ENCODE measurements around the gene ACER1.

The ACER1 gene

GRCh38 chr19:6273701-6274601 lies 59.5 kb downstream of the ACER1 start:
- H3K36me3 ChIP-seq (ENCODE audit: insufficient read depth, low read length), result 0 out of 2 replicates have a peak, but pooled peaks cover 3% of the 10 kb centered on the region
- no peak overlapping the region for H2AFZ ChIP-seq (ENCODE audit: low read length, unreplicated experiment)
- H3K79me2 ChIP-seq (ENCODE audit: control insufficient read depth, insufficient read depth, low read length, unreplicated experiment), result peaks cover 88% of the 10 kb centered on the region
- H3K27ac ChIP-seq (ENCODE audit: low read depth, low read length), result peak overlapping the region; percentile 97
- H3K27me3 ChIP-seq (ENCODE audit: insufficient read depth, low read length), result no peaks in the 10 kb centered on the region
- H3K4me3 ChIP-seq (ENCODE audit: low read depth, low read length), result peak overlapping the region; percentile 70
- peaks cover 78% of the 10 kb centered on the region for H3K4me1 ChIP-seq (ENCODE audit: control insufficient read depth, insufficient read depth, low read length, unreplicated experiment)

GRCh38 chr19:6272913-6273600 lies 60.4 kb downstream of the ACER1 start:
- Histone ChIP-seq H3K27me3 (ENCODE audit: insufficient read depth, low read length) (no peaks in the 10 kb centered on the region), H3K36me3 (ENCODE audit: insufficient read depth, low read length) (0 out of 2 replicates have a peak, but pooled peaks cover 3% of the 10 kb centered on the region), H3K4me3 (ENCODE audit: low read depth, low read length) (peak overlapping the region; percentile 70), H3K79me2 (ENCODE audit: control insufficient read depth, insufficient read depth, low read length, unreplicated experiment) (peaks cover 88% of the 10 kb centered on the region), H3K27ac (ENCODE audit: low read depth, low read length) (peak overlapping the region; percentile 97), H2AFZ (ENCODE audit: low read length, unreplicated experiment) (no peak overlapping the region), H3K4me1 (ENCODE audit: control insufficient read depth, insufficient read depth, low read length, unreplicated experiment) (peaks cover 76% of the 10 kb centered on the region)

GRCh38 chr19:6272411-6272791 lies 61.0 kb downstream of the ACER1 start:
- H3K4me1 ChIP-seq (ENCODE audit: control insufficient read depth, insufficient read depth, low read length, unreplicated experiment), result peaks cover 70% of the 10 kb centered on the region
- peak overlapping the region; percentile 97 for H3K27ac ChIP-seq (ENCODE audit: low read depth, low read length)
- peaks cover 88% of the 10 kb centered on the region for H3K79me2 ChIP-seq (ENCODE audit: control insufficient read depth, insufficient read depth, low read length, unreplicated experiment)
- H3K36me3 ChIP-seq (ENCODE audit: insufficient read depth, low read length), result 0 out of 2 replicates have a peak, but pooled peaks cover 3% of the 10 kb centered on the region
- peak overlapping the region; percentile 70 for H3K4me3 ChIP-seq (ENCODE audit: low read depth, low read length)
- H2AFZ ChIP-seq (ENCODE audit: low read length, unreplicated experiment), result peak overlapping the region; percentile 56
- no peaks in the 10 kb centered on the region for H3K27me3 ChIP-seq (ENCODE audit: insufficient read depth, low read length)

- peak overlapping the region; percentile 70 for H3K4me3 ChIP-seq (ENCODE audit: low read depth, low read length)
These were observed 61.5 kb downstream of the ACER1 start for GRCh38 chr19:6271721-6272410.

GRCh38 chr19:6271251-6271650 lies 62.2 kb downstream of the ACER1 start:
- Histone ChIP-seq H3K4me1 (ENCODE audit: control insufficient read depth, insufficient read depth, low read length, unreplicated experiment) (peaks cover 58% of the 10 kb centered on the region), H3K27me3 (ENCODE audit: insufficient read depth, low read length) (no peaks in the 10 kb centered on the region), H3K4me3 (ENCODE audit: low read depth, low read length) (peak overlapping the region; percentile 70), H2AFZ (ENCODE audit: low read length, unreplicated experiment) (peak overlapping the region; percentile 56), H3K79me2 (ENCODE audit: control insufficient read depth, insufficient read depth, low read length, unreplicated experiment) (peaks cover 84% of the 10 kb centered on the region), H3K36me3 (ENCODE audit: insufficient read depth, low read length) (0 out of 2 replicates have a peak, but pooled peaks cover 3% of the 10 kb centered on the region), H3K27ac (ENCODE audit: low read depth, low read length) (peak overlapping the region; percentile 97)

More at GRCh38 chr19:6271721-6272410, 61.5 kb downstream of the ACER1 start:
- peaks cover 64% of the 10 kb centered on the region for H3K4me1 ChIP-seq (ENCODE audit: control insufficient read depth, insufficient read depth, low read length, unreplicated experiment)
- no peaks in the 10 kb centered on the region for H3K27me3 ChIP-seq (ENCODE audit: insufficient read depth, low read length)
- peaks cover 85% of the 10 kb centered on the region for H3K79me2 ChIP-seq (ENCODE audit: control insufficient read depth, insufficient read depth, low read length, unreplicated experiment)
- H2AFZ ChIP-seq (ENCODE audit: low read length, unreplicated experiment), result peak overlapping the region; percentile 56
- H3K27ac ChIP-seq (ENCODE audit: low read depth, low read length), result peak overlapping the region; percentile 97
- 0 out of 2 replicates have a peak, but pooled peaks cover 3% of the 10 kb centered on the region for H3K36me3 ChIP-seq (ENCODE audit: insufficient read depth, low read length)

GRCh38 chr19:6270822-6271221 lies 62.6 kb downstream of the ACER1 start:
- H2AFZ ChIP-seq (ENCODE audit: low read length, unreplicated experiment), result no peak overlapping the region
- peak overlapping the region; percentile 97 for H3K27ac ChIP-seq (ENCODE audit: low read depth, low read length)
- peak overlapping the region; percentile 70 for H3K4me3 ChIP-seq (ENCODE audit: low read depth, low read length)
- no peaks in the 10 kb centered on the region for H3K27me3 ChIP-seq (ENCODE audit: insufficient read depth, low read length)
- H3K4me1 ChIP-seq (ENCODE audit: control insufficient read depth, insufficient read depth, low read length, unreplicated experiment), result peaks cover 54% of the 10 kb centered on the region
- 0 out of 2 replicates have a peak, but pooled peaks cover 3% of the 10 kb centered on the region for H3K36me3 ChIP-seq (ENCODE audit: insufficient read depth, low read length)
- peaks cover 79% of the 10 kb centered on the region for H3K79me2 ChIP-seq (ENCODE audit: control insufficient read depth, insufficient read depth, low read length, unreplicated experiment)

- peaks cover 73% of the 10 kb centered on the region for H3K79me2 ChIP-seq (ENCODE audit: control insufficient read depth, insufficient read depth, low read length, unreplicated experiment)
- H3K4me1 ChIP-seq (ENCODE audit: control insufficient read depth, insufficient read depth, low read length, unreplicated experiment), result peaks cover 49% of the 10 kb centered on the region
- 0 out of 2 replicates have a peak, but pooled peaks cover 3% of the 10 kb centered on the region for H3K36me3 ChIP-seq (ENCODE audit: insufficient read depth, low read length)
These were observed 63.2 kb downstream of the ACER1 start for GRCh38 chr19:6270076-6270745.

GRCh38 chr19:6269101-6269886 lies 64.1 kb downstream of the ACER1 start:
- 0 out of 2 replicates have a peak, but pooled peaks cover 3% of the 10 kb centered on the region for H3K36me3 ChIP-seq (ENCODE audit: insufficient read depth, low read length)
- H3K79me2 ChIP-seq (ENCODE audit: control insufficient read depth, insufficient read depth, low read length, unreplicated experiment), result peaks cover 68% of the 10 kb centered on the region
- peaks cover 40% of the 10 kb centered on the region for H3K4me1 ChIP-seq (ENCODE audit: control insufficient read depth, insufficient read depth, low read length, unreplicated experiment)
- H3K27me3 ChIP-seq (ENCODE audit: insufficient read depth, low read length), result no peaks in the 10 kb centered on the region
- no peak overlapping the region for H3K27ac ChIP-seq (ENCODE audit: low read depth, low read length)
- H2AFZ ChIP-seq (ENCODE audit: low read length, unreplicated experiment), result no peak overlapping the region
- H3K4me3 ChIP-seq (ENCODE audit: low read depth, low read length), result no peak overlapping the region

More at GRCh38 chr19:6270076-6270745, 63.2 kb downstream of the ACER1 start:
- no peak overlapping the region for H3K27ac ChIP-seq (ENCODE audit: low read depth, low read length)
- no peaks in the 10 kb centered on the region for H3K27me3 ChIP-seq (ENCODE audit: insufficient read depth, low read length)
- H2AFZ ChIP-seq (ENCODE audit: low read length, unreplicated experiment), result no peak overlapping the region
- H3K4me3 ChIP-seq (ENCODE audit: low read depth, low read length), result peak overlapping the region; percentile 70; the same call in 1 of the 2 replicates

GRCh38 chr19:6268382-6268771 lies 65.0 kb downstream of the ACER1 start:
- Histone ChIP-seq H3K4me3 (ENCODE audit: low read depth, low read length) (no peak overlapping the region), H3K27me3 (ENCODE audit: insufficient read depth, low read length) (no peaks in the 10 kb centered on the region), H2AFZ (ENCODE audit: low read length, unreplicated experiment) (no peak overlapping the region), H3K4me1 (ENCODE audit: control insufficient read depth, insufficient read depth, low read length, unreplicated experiment) (peaks cover 35% of the 10 kb centered on the region), H3K27ac (ENCODE audit: low read depth, low read length) (no peak overlapping the region; the same call in 1 of the 2 replicates), H3K36me3 (ENCODE audit: insufficient read depth, low read length) (0 out of 2 replicates have a peak, but pooled peaks cover 3% of the 10 kb centered on the region), H3K79me2 (ENCODE audit: control insufficient read depth, insufficient read depth, low read length, unreplicated experiment) (peaks cover 68% of the 10 kb centered on the region)

Measured in ACC112 (cell line).